H1 (cell line): ENCODE data around the gene FARS2. TPM values are rescaled to one million over a fixed set of nuclear protein-coding genes. Genes with fewer than 3 reads are reported as not detected.

ENCODE experiments used
- CTCF ChIA-PET: fragments of 300-600 bp; sonication (Branson Sonifier 250); formaldehyde crosslinking; loops from one replicate; lab custom pipeline; 2021; ENCODE audit not compliant: partially characterized antibody; lab: Charles Lee
- POLR2A ChIA-PET: fragments of 300-600 bp; sonication (Branson Sonifier 250); formaldehyde crosslinking; loops from one replicate; lab custom pipeline; 2021; ENCODE audit warnings: inconsistent platforms; ENCODE audit not compliant: partially characterized antibody; lab: Charles Lee
- DNase-seq, 2 experiments: peaks; one replicate each; pipeline versions ENCODE4 v3.0.0 to v3.0.0-alpha.2; 2010 to 2022; ENCODE audit warnings: low spot score in 2 of 2, low read depth in 1 of 2, mixed read lengths in 1 of 2
- FAIRE-seq: peaks from 2 replicates; lab custom pipeline; 2011; peaks lifted over from hg19 to GRCh38; lab: Jason Lieb, UNC
- H2AFZ ChIP-seq: 2 replicates; pipeline ENCODE4 v1.8.1; 2012; ENCODE audit warnings: low read length, inconsistent platforms
- H2AK5ac ChIP-seq: 2 replicates; pipeline ENCODE4 v1.6.1; 2013; ENCODE audit warnings: low read depth, low read length
- H2BK120ac ChIP-seq: replicated peaks from 2 replicates; pipeline ENCODE3; 2013; ENCODE audit warnings: low read depth, low read length, inconsistent platforms
- H2BK12ac ChIP-seq: 2 replicates; pipeline ENCODE4 v1.6.1; 2013; ENCODE audit warnings: low read depth, low read length
- H2BK15ac ChIP-seq: 2 replicates; pipeline ENCODE4 v1.6.1; 2013; ENCODE audit warnings: low read length
- H2BK20ac ChIP-seq: 2 replicates; pipeline ENCODE4 v1.6.1; 2013; ENCODE audit warnings: low read length
- H2BK5ac ChIP-seq: 2 replicates; pipeline ENCODE4 v1.6.1; 2013; ENCODE audit warnings: low read depth, low read length
- H3K14ac ChIP-seq: 2 replicates; pipeline ENCODE4 v1.6.1; 2013; ENCODE audit warnings: inconsistent platforms; ENCODE audit not compliant: insufficient read length
- H3K18ac ChIP-seq: 2 replicates; pipeline ENCODE4 v1.6.1; 2013; ENCODE audit warnings: low read length; ENCODE audit errors: extremely low read depth
- H3K23ac ChIP-seq: 2 replicates; pipeline ENCODE4 v1.6.1; 2013; ENCODE audit warnings: inconsistent platforms; ENCODE audit not compliant: insufficient read length
- H3K23me2 ChIP-seq: 2 replicates; pipeline ENCODE4 v1.6.1; 2013; ENCODE audit warnings: low read depth, low read length
- H3K27ac ChIP-seq: 2 replicates; pipeline ENCODE4 v1.6.1; 2011; ENCODE audit warnings: low read depth, low read length, inconsistent platforms
- H3K27me3 ChIP-seq, 4 experiments: replicated peaks in 1 of 4; 1 replicate in 1 of 4; 2 replicates in 3 of 4; pipeline versions ENCODE4 v1.6.1 to v1.8.1; 2011 to 2013; ENCODE audit warnings: low read length in 3 of 4, mild to moderate bottlenecking in 3 of 4, inconsistent platforms in 2 of 4, mixed read lengths in 2 of 4, moderate library complexity in 1 of 4; ENCODE audit not compliant: control insufficient read depth in 3 of 4, insufficient read depth in 3 of 4; ENCODE audit errors: extremely low read depth in 1 of 4
- H3K36me3 ChIP-seq, 4 experiments: 2 replicates each; pipeline versions ENCODE4 v1.6.1 to v1.8.1; 2011 to 2013; ENCODE audit warnings: mild to moderate bottlenecking in 4 of 4, low read length in 3 of 4, moderate library complexity in 2 of 4, control low read depth in 1 of 4, inconsistent platforms in 1 of 4; ENCODE audit not compliant: insufficient read depth in 4 of 4, control insufficient read depth in 2 of 4
- H3K4ac ChIP-seq: replicated peaks from 2 replicates; pipeline ENCODE3; 2013; ENCODE audit warnings: low read length, low read depth, mixed read lengths, inconsistent platforms; ENCODE audit not compliant: insufficient read length
- H3K4me1 ChIP-seq, 4 experiments: replicated peaks in 1 of 4; 1 replicate in 1 of 4; 2 replicates in 3 of 4; pipeline versions ENCODE4 v1.6.1 to v1.8.1; 2011 to 2013; ENCODE audit warnings: low read length in 3 of 4, inconsistent platforms in 2 of 4, mixed read lengths in 1 of 4; ENCODE audit not compliant: insufficient read depth in 4 of 4, control insufficient read depth in 3 of 4
- H3K4me2 ChIP-seq, 2 experiments: 2 replicates each; pipeline versions ENCODE4 v1.6.1 to v1.8.1; 2011 to 2013; ENCODE audit warnings: low read depth in 2 of 2, low read length in 2 of 2, control low read depth in 1 of 2, inconsistent platforms in 1 of 2, mild to moderate bottlenecking in 1 of 2; ENCODE audit not compliant: insufficient read depth in 1 of 2
- H3K4me3 ChIP-seq, 4 experiments: fragments of 200-600, 300-600 bp in 1 of 4; sonication (generic), shearing (Covaris generic), sonication (Bioruptor Twin) in 1 of 4; 2 replicates each; pipeline versions ENCODE4 v1.5.1 to v1.8.1; 2011 to 2016; ENCODE audit warnings: low read length in 4 of 4, low read depth in 3 of 4, control low read depth in 2 of 4, inconsistent platforms in 2 of 4, mild to moderate bottlenecking in 2 of 4, mixed read lengths in 1 of 4, moderate library complexity in 1 of 4; ENCODE audit not compliant: insufficient read depth in 2 of 4; ENCODE audit errors: extremely low read depth in 1 of 4
- H3K56ac ChIP-seq: replicated peaks from 2 replicates; pipeline ENCODE3; 2013; ENCODE audit warnings: low read depth, mild to moderate bottlenecking, mixed read lengths, low read length, inconsistent platforms; ENCODE audit not compliant: insufficient read length
- H3K79me1 ChIP-seq: 2 replicates; pipeline ENCODE4 v1.6.1; 2013; ENCODE audit warnings: low read depth, low read length, control low read depth
- H3K79me2 ChIP-seq, 2 experiments: 2 replicates each; pipeline versions ENCODE4 v1.6.1 to v1.8.1; 2012 to 2013; ENCODE audit warnings: low read length in 2 of 2, mild to moderate bottlenecking in 2 of 2, inconsistent platforms in 1 of 2; ENCODE audit not compliant: insufficient read depth in 2 of 2, control insufficient read depth in 1 of 2
- H3K9ac ChIP-seq, 4 experiments: replicated peaks in 1 of 4; 1 replicate in 1 of 4; 2 replicates in 3 of 4; pipeline versions ENCODE4 v1.6.1 to v1.8.1; 2011 to 2013; ENCODE audit warnings: low read depth in 3 of 4, low read length in 3 of 4, control low read depth in 2 of 4, mild to moderate bottlenecking in 2 of 4, moderate library complexity in 2 of 4, inconsistent platforms in 1 of 4; ENCODE audit errors: extremely low read depth in 1 of 4
- H3K9me3 ChIP-seq, 2 experiments: 2 replicates each; pipeline versions ENCODE4 v1.6.1 to v1.8.1; 2012 to 2013; ENCODE audit warnings: mild to moderate bottlenecking in 2 of 2, moderate library complexity in 2 of 2, control low read depth in 1 of 2, inconsistent platforms in 1 of 2, low read depth in 1 of 2, low read length in 1 of 2, mixed read lengths in 1 of 2; ENCODE audit not compliant: insufficient read depth in 2 of 2
- H4K20me1 ChIP-seq, 2 experiments: replicated peaks in 1 of 2; 2 replicates each; pipeline versions ENCODE3 to v1.8.1; 2011 to 2013; ENCODE audit warnings: inconsistent platforms in 2 of 2, low read length in 2 of 2, mild to moderate bottlenecking in 1 of 2; ENCODE audit not compliant: insufficient read depth in 2 of 2, control insufficient read depth in 1 of 2
- H4K5ac ChIP-seq: 2 replicates; pipeline ENCODE4 v1.6.1; 2013; ENCODE audit warnings: low read length, low read depth, mixed read lengths, inconsistent platforms; ENCODE audit not compliant: insufficient read length
- H4K8ac ChIP-seq: 2 replicates; pipeline ENCODE4 v1.8.0; 2013; ENCODE audit warnings: mild to moderate bottlenecking, moderate library complexity, low read length, inconsistent platforms; ENCODE audit not compliant: insufficient read depth; ENCODE audit errors: extremely low read depth
- H4K91ac ChIP-seq: replicated peaks from 2 replicates; pipeline ENCODE3; 2013; ENCODE audit warnings: low read length, mixed read lengths, inconsistent platforms; ENCODE audit not compliant: insufficient read length
- CTBP2 ChIP-seq: IDR thresholded peaks from 2 replicates; pipeline ENCODE4 v1.7.0; 2011; ENCODE audit warnings: borderline replicate concordance, mild to moderate bottlenecking, moderate library complexity, mixed read lengths, low read length; ENCODE audit not compliant: insufficient read depth, insufficient read length
- EGR1 ChIP-seq: IDR thresholded peaks from 2 replicates; pipeline ENCODE4 v1.6.1; 2011; ENCODE audit warnings: low read depth, low read length, borderline replicate concordance
- EP300 ChIP-seq, 2 experiments: IDR thresholded peaks; 1 replicate in 1 of 2; 2 replicates in 1 of 2; pipeline ENCODE4 v1.6.1; 2011 to 2012; ENCODE audit warnings: low read depth in 2 of 2, low read length in 2 of 2, mild to moderate bottlenecking in 2 of 2, borderline replicate concordance in 1 of 2, inconsistent platforms in 1 of 2, moderate library complexity in 1 of 2
- EZH2 ChIP-seq: fragments of 200-600 bp; sonication (generic); IDR thresholded peaks from 2 replicates; pipeline ENCODE4 v1.7.1; 2012; ENCODE audit warnings: low read depth, mild to moderate bottlenecking, moderate library complexity, low read length, inconsistent platforms; ENCODE audit not compliant: severe bottlenecking
- HDAC6 ChIP-seq: IDR thresholded peaks from one replicate; pipeline ENCODE4 v1.7.1; 2012; ENCODE audit warnings: low read depth, mild to moderate bottlenecking, inconsistent platforms, low read length, moderate library complexity
- JUN ChIP-seq: IDR thresholded peaks from 2 replicates; pipeline ENCODE4 v1.6.1; 2011; ENCODE audit warnings: low read depth, mild to moderate bottlenecking, improper control_type of control experiment, low read length
- NRF1 ChIP-seq: IDR thresholded peaks from 2 replicates; pipeline ENCODE4 v1.6.1; 2011; ENCODE audit warnings: mild to moderate bottlenecking, low read depth, low read length, improper control_type of control experiment
- SAP30 ChIP-seq: fragments of 300-600 bp; sonication (generic); IDR thresholded peaks from 2 replicates; pipeline ENCODE4 v1.7.1; 2012; ENCODE audit warnings: low read length, moderate library complexity, mild to moderate bottlenecking, inconsistent platforms; ENCODE audit not compliant: insufficient read depth, insufficient replicate concordance
- SIN3A ChIP-seq, 2 experiments: IDR thresholded peaks in 1 of 2; conservative IDR thresholded peaks in 1 of 2; 2 replicates each; pipeline ENCODE4 v1.6.1; 2011 to 2012; ENCODE audit warnings: low read length in 2 of 2, improper control_type of control experiment in 1 of 2, low read depth in 1 of 2, mild to moderate bottlenecking in 1 of 2
- TAF7 ChIP-seq: optimal IDR thresholded peaks from 2 replicates; pipeline ENCODE3; 2011; ENCODE audit warnings: low read depth, mild to moderate bottlenecking, inconsistent platforms, low read length, moderate library complexity, borderline replicate concordance
- WGBS, 2 experiments: shearing (Covaris generic) in 1 of 2; methylation state at CpG; one replicate each; pipeline versions ENCODE4 v1.1.6 to v1.1.7; 2013 to 2015; ENCODE audit warnings: low lambda C conversion rate in 2 of 2, mixed read lengths in 2 of 2, inconsistent platforms in 1 of 2, low coverage in 1 of 2, missing lambda C conversion rate in 1 of 2; ENCODE audit not compliant: insufficient replicate concordance in 2 of 2, insufficient coverage in 1 of 2, insufficient read length in 1 of 2; ENCODE audit errors: extremely low coverage in 1 of 2, missing lambda C conversion rate in 1 of 2; 5-methylcytosine and 5-hydroxymethylcytosine counted together
- polyA plus RNA-seq, 7 experiments: library from polyadenylated mRNA; depleted of rRNA in 3 of 7; stranded (reverse) in 5 of 7; unstranded in 2 of 7; fragments of >200 nt in 5 of 7; fragments of 200-250 nt in 2 of 7; gene quantifications; 1 replicate in 5 of 7; 2 replicates in 1 of 7; 4 replicates in 1 of 7; pipeline versions ENCODE4 v1.2.1 to v1.2.3, GENCODE V29; 2011 to 2013; ENCODE audit warnings: missing spikeins in 2 of 7, mixed read lengths in 2 of 7
- total RNA-seq: library from RNA; stranded (reverse); fragmentation: NEBNext Ultra II Directional; extraction: Animal tissue kit (Norgen Biotek cat#: 25700); gene quantifications from 2 replicates; pipeline ENCODE4 v1.2.1, GENCODE V29; 2021
- TF ChIP-seq, protein P1 (sequence below): IDR thresholded peaks from 2 replicates; pipeline ENCODE4 v1.6.1; 2011; ENCODE audit warnings: low read depth, mild to moderate bottlenecking, low read length; ENCODE audit not compliant: insufficient read depth

The FARS2 gene
- total and polyA plus RNA-seq, 2 of the 8 experiments (the other 6 are each of a cell fraction or from before 2014, with no cell fraction given): 11.7 to 14.4 TPM

DNA sequence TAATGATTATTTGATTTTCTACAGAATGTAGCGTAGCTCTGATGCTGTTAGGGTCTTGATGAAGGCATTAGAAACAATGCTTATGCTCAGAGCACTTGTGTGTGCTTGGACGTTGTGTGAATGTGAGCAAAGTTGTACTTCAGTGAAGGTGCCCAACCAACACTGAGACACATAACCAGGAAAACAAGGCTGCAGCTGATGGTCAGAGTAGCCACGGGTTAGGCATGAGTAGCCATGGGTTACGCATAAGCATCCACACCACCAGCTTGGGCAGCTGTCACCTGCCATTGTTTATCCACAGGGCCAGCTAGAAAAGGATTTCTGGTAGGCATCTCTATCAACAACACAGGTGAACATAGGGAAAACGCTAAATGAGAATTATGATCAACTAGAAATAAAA is 418.8 kb downstream of the FARS2 start:
- DNase-seq (no peak), FAIRE-seq (no peak)

More for the DNA sequence above, 418.8 kb downstream of the FARS2 start:
- no peak overlapping the region for H2AFZ ChIP-seq
- no peaks in the 10 kb centered on the region for H3K79me2 ChIP-seq
- H2BK20ac ChIP-seq: no peak overlapping the region
- no peak overlapping the region for H3K14ac ChIP-seq
- H3K9me3 ChIP-seq: no peaks in the 10 kb centered on the region
- no peak overlapping the region for H2AK5ac ChIP-seq
- no peaks in the 10 kb centered on the region for H4K20me1 ChIP-seq
- no peak overlapping the region for H2BK12ac ChIP-seq
- peaks cover 0 to 9% (median under 1%) of the 10 kb centered on the region in 4 experiments; a peak in 1 of 7 replicates for H3K4me1 ChIP-seq
- H4K8ac ChIP-seq: no peak overlapping the region
- H3K79me1 ChIP-seq: no peaks in the 10 kb centered on the region; the same call in 1 of the 2 replicates
- H2BK5ac ChIP-seq: no peak overlapping the region
- H3K56ac ChIP-seq: no peak overlapping the region
- no peak overlapping the region for H3K9ac ChIP-seq
- TF ChIP-seq SAP30: no peak
- TF ChIP-seq, protein P1, sequence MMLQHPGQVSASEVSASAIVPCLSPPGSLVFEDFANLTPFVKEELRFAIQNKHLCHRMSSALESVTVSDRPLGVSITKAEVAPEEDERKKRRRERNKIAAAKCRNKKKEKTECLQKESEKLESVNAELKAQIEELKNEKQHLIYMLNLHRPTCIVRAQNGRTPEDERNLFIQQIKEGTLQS: no peak
- TF ChIP-seq CTBP2: no peak
- TF ChIP-seq EP300 (IDR thresholded peaks at IDR 0.05; ENCODE audit: borderline replicate concordance in 1 of 2, low read depth in 2 of 2, low read length in 2 of 2): no peak
- no peak for TF ChIP-seq EZH2
- TF ChIP-seq HDAC6: no peak
- no peak for TF ChIP-seq JUN
- TF ChIP-seq SIN3A (conservative IDR thresholded peaks at IDR 0.05 in 1 of 2, IDR thresholded peaks at IDR 0.05 in 1 of 2; ENCODE audit: low read depth in 1 of 2, low read length in 2 of 2): no peak
- no peak for TF ChIP-seq NRF1
- TF ChIP-seq TAF7: no peak
- TF ChIP-seq EGR1: no peak
- WGBS, 2 experiments: 88% methylated on average over 5 of the region's 5 CpGs; no CpG with 5 or more reads in 1 of the 2 experiments
- no peak overlapping the region for H3K4me3 ChIP-seq
- H4K91ac ChIP-seq: no peak overlapping the region
- H2BK120ac ChIP-seq: no peak overlapping the region
- H2BK15ac ChIP-seq: no peak overlapping the region
- POLR2A ChIA-PET: no interaction called here
- H4K5ac ChIP-seq: no peak overlapping the region
- H3K27me3 ChIP-seq: no peaks in the 10 kb centered on the region
- CTCF ChIA-PET: interaction anchor here (0.6 to 1.0 kb wide), 3 partner anchors 16 to 1015 kb away, joined by 3 read pairs; no protein-coding TSS in a partner anchor
- H3K27ac ChIP-seq: no peak overlapping the region
- no peak overlapping the region for H3K4ac ChIP-seq
- no peaks in the 10 kb centered on the region for H3K36me3 ChIP-seq
- H3K23ac ChIP-seq: no peak overlapping the region
- no peak overlapping the region for H3K4me2 ChIP-seq
- H3K18ac ChIP-seq: no peak overlapping the region
- no peaks in the 10 kb centered on the region for H3K23me2 ChIP-seq
